SU-DHL-6 (cell line): ENCODE data around the gene ITPR2.

ENCODE experiments used
- EZH2phosphoT487 ChIP-seq: fragments of 200-600 bp; sonication (generic), shearing (Covaris generic); conservative IDR thresholded peaks from 2 replicates; pipeline ENCODE4 v1.6.1; 2018; ENCODE audit warnings: mild to moderate bottlenecking, antibody characterized with exemption, low read length, moderate library complexity, mixed read lengths
- TF ChIP-seq, protein P1 (sequence below): fragments of 200-600 bp; sonication (generic); IDR thresholded peaks from one replicate; pipeline ENCODE4 v1.5.1; 2017; ENCODE audit warnings: antibody characterized with exemption, mild to moderate bottlenecking, low read length, moderate library complexity; ENCODE audit not compliant: insufficient read depth, poor library complexity, severe bottlenecking

GRCh38 chr12:26841085-26841484 is 8.1 kb upstream of the ITPR2 start:
- TF ChIP-seq, protein P1, sequence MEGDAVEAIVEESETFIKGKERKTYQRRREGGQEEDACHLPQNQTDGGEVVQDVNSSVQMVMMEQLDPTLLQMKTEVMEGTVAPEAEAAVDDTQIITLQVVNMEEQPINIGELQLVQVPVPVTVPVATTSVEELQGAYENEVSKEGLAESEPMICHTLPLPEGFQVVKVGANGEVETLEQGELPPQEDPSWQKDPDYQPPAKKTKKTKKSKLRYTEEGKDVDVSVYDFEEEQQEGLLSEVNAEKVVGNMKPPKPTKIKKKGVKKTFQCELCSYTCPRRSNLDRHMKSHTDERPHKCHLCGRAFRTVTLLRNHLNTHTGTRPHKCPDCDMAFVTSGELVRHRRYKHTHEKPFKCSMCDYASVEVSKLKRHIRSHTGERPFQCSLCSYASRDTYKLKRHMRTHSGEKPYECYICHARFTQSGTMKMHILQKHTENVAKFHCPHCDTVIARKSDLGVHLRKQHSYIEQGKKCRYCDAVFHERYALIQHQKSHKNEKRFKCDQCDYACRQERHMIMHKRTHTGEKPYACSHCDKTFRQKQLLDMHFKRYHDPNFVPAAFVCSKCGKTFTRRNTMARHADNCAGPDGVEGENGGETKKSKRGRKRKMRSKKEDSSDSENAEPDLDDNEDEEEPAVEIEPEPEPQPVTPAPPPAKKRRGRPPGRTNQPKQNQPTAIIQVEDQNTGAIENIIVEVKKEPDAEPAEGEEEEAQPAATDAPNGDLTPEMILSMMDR = no peak
- no peak for TF ChIP-seq EZH2phosphoT487
